Astrocyte of the spinal cord (primary cell): ENCODE results near the gene PHLDB3.

Experiments used
- DNase-seq: peaks from one replicate; pipeline ENCODE4 v3.0.0; 2011; ENCODE audit warnings: low read depth, low spot score
- H3K4me3 ChIP-seq: 2 replicates; pipeline ENCODE4 v1.5.1; 2011; ENCODE audit warnings: low read depth, mild to moderate bottlenecking, low read length, moderate library complexity
- CTCF ChIP-seq: IDR thresholded peaks from 2 replicates; pipeline ENCODE4 v1.5.1; 2012; ENCODE audit warnings: low read depth, mild to moderate bottlenecking, low read length, inconsistent platforms
- in situ Hi-C: cut with HindIII; loops from 2 replicates; pipeline ENCODE4 v1.10.0; 2017; ENCODE audit warnings: low sequenced_read_pairs

PHLDB3 gene

GRCh38 chr19:43470288-43470687 lies 34.3 kb downstream of the PHLDB3 start:
- peak; percentile 23 for DNase-seq
- TF ChIP-seq CTCF, result no peak
- no peak overlapping the region for H3K4me3 ChIP-seq
- in situ Hi-C loops, result no loop called here

- DNase-seq, result no peak
- TF ChIP-seq CTCF, result no peak
- no peak overlapping the region for H3K4me3 ChIP-seq
- in situ Hi-C loops, result no loop called here
These were observed 35.4 kb downstream of the PHLDB3 start for GRCh38 chr19:43469160-43469480.

GRCh38 chr19:43468354-43469159 lies 36.0 kb downstream of the PHLDB3 start:
- DNase-seq, result no peak
- no peak for TF ChIP-seq CTCF
- no peak overlapping the region for H3K4me3 ChIP-seq
- in situ Hi-C loops, result no loop called here

GRCh38 chr19:43467730-43468129 lies 36.8 kb downstream of the PHLDB3 start:
- in situ Hi-C loops, result no loop called here
- no peak overlapping the region for H3K4me3 ChIP-seq
- no peak for TF ChIP-seq CTCF
- peak; percentile 19 for DNase-seq

GRCh38 chr19:43467276-43467675 lies 37.3 kb downstream of the PHLDB3 start:
- no peak overlapping the region for H3K4me3 ChIP-seq
- TF ChIP-seq CTCF, result no peak
- DNase-seq, result no peak
- in situ Hi-C loops, result no loop called here

- in situ Hi-C loops, result no loop called here
- H3K4me3 ChIP-seq, result no peak overlapping the region
- TF ChIP-seq CTCF, result no peak
- DNase-seq, result no peak
These were observed 37.8 kb downstream of the PHLDB3 start for GRCh38 chr19:43466793-43467192.
